ENCODE results near the gene MRPL37.

DNA sequence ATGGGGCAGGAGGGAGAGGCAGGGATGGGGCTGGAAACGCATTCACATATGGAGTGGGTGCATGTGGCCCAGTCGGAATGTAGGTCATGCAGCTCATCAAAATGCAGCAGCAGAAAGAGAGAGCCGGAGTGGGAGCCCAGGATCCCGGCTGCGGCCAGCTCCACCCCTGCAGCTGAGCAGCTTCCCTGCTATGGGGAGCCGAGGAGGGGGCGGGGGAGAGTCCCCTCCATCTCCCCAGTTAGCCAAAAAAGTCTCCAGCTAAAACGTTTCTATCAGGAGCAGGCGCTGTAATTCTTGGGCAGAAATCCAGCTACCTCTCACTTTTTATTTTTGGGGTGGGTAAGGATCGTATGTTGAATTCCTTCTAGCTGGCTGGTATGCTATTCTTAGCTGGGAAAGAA is 39.7 kb downstream of the MRPL37 start:
- TF ChIP-seq, protein P1, sequence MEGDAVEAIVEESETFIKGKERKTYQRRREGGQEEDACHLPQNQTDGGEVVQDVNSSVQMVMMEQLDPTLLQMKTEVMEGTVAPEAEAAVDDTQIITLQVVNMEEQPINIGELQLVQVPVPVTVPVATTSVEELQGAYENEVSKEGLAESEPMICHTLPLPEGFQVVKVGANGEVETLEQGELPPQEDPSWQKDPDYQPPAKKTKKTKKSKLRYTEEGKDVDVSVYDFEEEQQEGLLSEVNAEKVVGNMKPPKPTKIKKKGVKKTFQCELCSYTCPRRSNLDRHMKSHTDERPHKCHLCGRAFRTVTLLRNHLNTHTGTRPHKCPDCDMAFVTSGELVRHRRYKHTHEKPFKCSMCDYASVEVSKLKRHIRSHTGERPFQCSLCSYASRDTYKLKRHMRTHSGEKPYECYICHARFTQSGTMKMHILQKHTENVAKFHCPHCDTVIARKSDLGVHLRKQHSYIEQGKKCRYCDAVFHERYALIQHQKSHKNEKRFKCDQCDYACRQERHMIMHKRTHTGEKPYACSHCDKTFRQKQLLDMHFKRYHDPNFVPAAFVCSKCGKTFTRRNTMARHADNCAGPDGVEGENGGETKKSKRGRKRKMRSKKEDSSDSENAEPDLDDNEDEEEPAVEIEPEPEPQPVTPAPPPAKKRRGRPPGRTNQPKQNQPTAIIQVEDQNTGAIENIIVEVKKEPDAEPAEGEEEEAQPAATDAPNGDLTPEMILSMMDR (IDR thresholded peaks at IDR 0.05), result no peak
- no peak for TF ChIP-seq POLR2A (IDR thresholded peaks at IDR 0.05)

Data from right lobe of liver (tissue), 4 donors.